ENCODE data around the gene TNNI3. TPM values are rescaled to one million over a fixed set of nuclear protein-coding genes. Genes with fewer than 3 reads are reported as not detected.
A peak's percentile ranks its signal among the peaks of the same experiment; 100 is the strongest.

Gene TNNI3
- total and polyA plus RNA-seq, 9 of the 15 experiments (the other 6 are each of a cell fraction or from before 2014, with no cell fraction given): 4.7 to 158 (median 42.0) TPM

DNA sequence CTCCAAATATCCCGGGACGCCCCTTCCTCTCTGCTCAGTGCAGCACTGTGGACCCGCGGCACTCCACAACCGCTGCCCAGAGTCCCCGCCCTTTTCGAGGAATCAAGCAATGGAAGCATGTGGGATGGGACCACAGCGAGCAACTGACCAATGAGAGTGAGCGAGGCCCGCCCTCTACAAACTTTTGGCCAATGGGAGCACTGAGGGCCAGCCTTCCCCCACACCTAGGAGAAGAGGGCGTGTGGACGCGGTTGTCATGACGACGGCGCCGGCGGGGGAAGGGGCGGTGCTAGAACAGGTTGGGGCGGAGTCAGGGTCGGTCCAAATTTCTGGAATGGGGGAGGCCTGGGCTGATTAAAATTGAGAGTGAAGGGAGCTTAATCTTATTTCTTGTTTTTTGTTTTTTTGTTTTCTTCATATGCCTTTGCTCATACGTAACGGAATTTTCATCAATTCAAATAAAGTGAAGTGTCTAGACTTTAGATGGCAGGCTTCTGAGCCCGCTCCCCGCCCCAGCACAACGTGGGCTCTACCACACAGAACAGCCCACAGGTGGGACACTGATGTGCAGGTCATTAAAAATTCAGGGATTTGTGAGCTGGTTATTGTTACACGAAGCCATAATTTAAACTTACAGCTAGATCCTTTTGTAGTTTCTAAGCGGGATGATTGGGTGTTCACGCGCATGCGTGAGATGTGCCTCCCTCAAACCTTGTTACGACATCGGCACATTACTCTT lies 9.2 kb upstream of the TNNI3 start, which contains the start of gene DNAAF3 (continued):
- TF ChIP-seq, protein P1, sequence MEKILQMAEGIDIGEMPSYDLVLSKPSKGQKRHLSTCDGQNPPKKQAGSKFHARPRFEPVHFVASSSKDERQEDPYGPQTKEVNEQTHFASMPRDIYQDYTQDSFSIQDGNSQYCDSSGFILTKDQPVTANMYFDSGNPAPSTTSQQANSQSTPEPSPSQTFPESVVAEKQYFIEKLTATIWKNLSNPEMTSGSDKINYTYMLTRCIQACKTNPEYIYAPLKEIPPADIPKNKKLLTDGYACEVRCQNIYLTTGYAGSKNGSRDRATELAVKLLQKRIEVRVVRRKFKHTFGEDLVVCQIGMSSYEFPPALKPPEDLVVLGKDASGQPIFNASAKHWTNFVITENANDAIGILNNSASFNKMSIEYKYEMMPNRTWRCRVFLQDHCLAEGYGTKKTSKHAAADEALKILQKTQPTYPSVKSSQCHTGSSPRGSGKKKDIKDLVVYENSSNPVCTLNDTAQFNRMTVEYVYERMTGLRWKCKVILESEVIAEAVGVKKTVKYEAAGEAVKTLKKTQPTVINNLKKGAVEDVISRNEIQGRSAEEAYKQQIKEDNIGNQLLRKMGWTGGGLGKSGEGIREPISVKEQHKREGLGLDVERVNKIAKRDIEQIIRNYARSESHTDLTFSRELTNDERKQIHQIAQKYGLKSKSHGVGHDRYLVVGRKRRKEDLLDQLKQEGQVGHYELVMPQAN (IDR thresholded peaks at IDR 0.05; ENCODE audit: borderline replicate concordance): no peak
- TF ChIP-seq KLF10 (CRISPR knock-in tag; IDR thresholded peaks at IDR 0.05) (no peak), PATZ1 (CRISPR knock-in tag; IDR thresholded peaks at IDR 0.05; ENCODE audit: borderline replicate concordance) (no peak), ZNF766 (CRISPR knock-in tag; conservative IDR thresholded peaks at IDR 0.05) (no peak), SMAD2 (IDR thresholded peaks at IDR 0.05; ENCODE audit: low read depth, low read length) (no peak), ZNF511 (CRISPR knock-in tag; IDR thresholded peaks at IDR 0.05) (no peak), E2F5 (CRISPR knock-in tag; IDR thresholded peaks at IDR 0.05) (no peak), CEBPB (tag; IDR thresholded peaks at IDR 0.05) (peak; percentile 87; the same call in 1 of the 2 replicates), OTX1 (CRISPR knock-in tag; IDR thresholded peaks at IDR 0.05) (0 out of 2 replicates have a peak, but pooled peaks have one; percentile 52), ADNP (tag; IDR thresholded peaks at IDR 0.05) (no peak), CREM (IDR thresholded peaks at IDR 0.05; ENCODE audit: low read depth) (peak; percentile 76), WHSC1 (IDR thresholded peaks at IDR 0.05; ENCODE audit: low read length) (no peak), ZBTB49 (CRISPR knock-in tag; IDR thresholded peaks at IDR 0.05; ENCODE audit: borderline replicate concordance) (no peak), SIN3B (IDR thresholded peaks at IDR 0.05; ENCODE audit: low read depth) (peak; percentile 29; the same call in 1 of the 2 replicates), ZNF133 (CRISPR knock-in tag; IDR thresholded peaks at IDR 0.05) (no peak), BCL6 (CRISPR knock-in tag; IDR thresholded peaks at IDR 0.05) (0 out of 2 replicates have a peak, but pooled peaks have one; percentile 42), ZC3H8 (IDR thresholded peaks at IDR 0.05) (no peak), CHD1 (IDR thresholded peaks at IDR 0.05; ENCODE audit: low read length) (no peak), HCFC1 (IDR thresholded peaks at IDR 0.05; ENCODE audit: low read depth, low read length) (0 out of 2 replicates have a peak, but pooled peaks have one; percentile 2)
